Left ventricle myocardium superior (tissue), 1 donor: Measurements from ENCODE around the gene SHMT2. TPM values are rescaled to one million over a fixed set of nuclear protein-coding genes. Genes with fewer than 3 reads are reported as not detected.

Experiments
- ATAC-seq: fragments of 200-7000 bp; cut with Tn5 transposase; one replicate; pipeline ENCODE4 v1.9.1; 2020; ENCODE audit warnings: mild to moderate bottlenecking, moderate library complexity
- DNase-seq: peaks from one replicate; pipeline ENCODE4 v3.0.0-alpha.2; 2020
- intact Hi-C: fragments of 100-400 bp; cut with micrococcal nuclease; formaldehyde crosslinking; loops from one replicate; pipeline ENCODE4 v1.11.0; 2022
- long read RNA-seq: library from polyadenylated mRNA; unstranded; transcript quantifications from one replicate; pipeline ENCODE4 v2.0.0, GENCODE V29; 2021
- total RNA-seq: library from RNA; stranded (reverse); fragmentation: NEBNext Ultra II Directional; extraction: Animal tissue kit (Norgen Biotek cat#: 25700); gene quantifications from one replicate; pipeline ENCODE4 v1.2.1, GENCODE V29; 2021
- donor health status: DM: no; HTN: yes; CAD: no; lungs with severe emphysema.

The SHMT2 gene
- 33.4 TPM for total RNA-seq
- long read RNA-seq, transcript SHMT2-201 (12 exons, 2,537 nt): major isoform, 48 of 63 reads
- long read RNA-seq, partial matches to known transcripts: 12 of 63 reads
- long read RNA-seq, other reads (novel, unspliced or antisense): 3 of 63 reads

GRCh38 chr12:57229634-57230380, at the start of gene SHMT2:
SHMT2 (plus strand) TSS chr12:57229711; CDS start chr12:57229779, 68 bp downstream.
- intact Hi-C loops: no loop called here
- DNase-seq (peak; percentile 94), ATAC-seq (peak; percentile 86)

GRCh38 chr12:57180321-57180989, 49.1 kb upstream of the SHMT2 start:
- intact Hi-C loops: no loop called here

GRCh38 chr12:57181072-57181471, 48.4 kb upstream of the SHMT2 start:
- intact Hi-C loops: no loop called here
- DNase-seq (no peak), ATAC-seq (no peak)

More at GRCh38 chr12:57180321-57180989, 49.1 kb upstream of the SHMT2 start:
- ATAC-seq (no peak), DNase-seq (no peak)

- intact Hi-C loops: loop anchor here (2.0 kb wide), 1 partner anchor 53 kb away; the partner anchor contains the start of gene LRP1
- no peak for ATAC-seq
- DNase-seq: no peak
Measured at GRCh38 chr12:57181561-57182155, 47.9 kb upstream of the SHMT2 start.

- ATAC-seq (peak; percentile 83), DNase-seq (peak; percentile 81)
- intact Hi-C loops: loop anchor here (2.0 kb wide), 1 partner anchor 54 kb away; the partner anchor contains the start of gene LRP1
Measured at GRCh38 chr12:57182918-57183575, 46.5 kb upstream of the SHMT2 start.

- intact Hi-C loops: loop anchor here (2.0 kb wide), 1 partner anchor 55 kb away; the partner anchor contains the start of gene LRP1
- ATAC-seq (no peak), DNase-seq (no peak)
Measured at GRCh38 chr12:57183939-57184725, 45.4 kb upstream of the SHMT2 start.

- no peak for DNase-seq
- ATAC-seq: no peak
- intact Hi-C loops: no loop called here
Measured at GRCh38 chr12:57185403-57185802, 44.1 kb upstream of the SHMT2 start.

- no peak for ATAC-seq
- DNase-seq: no peak
- intact Hi-C loops: no loop called here
Measured at GRCh38 chr12:57185906-57186508, 43.5 kb upstream of the SHMT2 start.

- intact Hi-C loops: no loop called here
- no peak for ATAC-seq
Measured at GRCh38 chr12:57187222-57188089, 42.1 kb upstream of the SHMT2 start.

GRCh38 chr12:57188090-57188425, 41.5 kb upstream of the SHMT2 start:
- no peak for DNase-seq
- intact Hi-C loops: no loop called here
- no peak for ATAC-seq

More at GRCh38 chr12:57187222-57188089, 42.1 kb upstream of the SHMT2 start:
- DNase-seq: no peak

- DNase-seq: no peak
- ATAC-seq: peak; percentile 73
- intact Hi-C loops: no loop called here
Measured at GRCh38 chr12:57190037-57190436, 39.5 kb upstream of the SHMT2 start.

- no peak for ATAC-seq
Measured at GRCh38 chr12:57190821-57191220, 38.7 kb upstream of the SHMT2 start.

GRCh38 chr12:57191410-57191809, 38.1 kb upstream of the SHMT2 start:
- DNase-seq: no peak
- no peak for ATAC-seq
- intact Hi-C loops: no loop called here

More at GRCh38 chr12:57190821-57191220, 38.7 kb upstream of the SHMT2 start:
- DNase-seq: no peak
- intact Hi-C loops: no loop called here

- intact Hi-C loops: no loop called here
- ATAC-seq: no peak
- no peak for DNase-seq
Measured at GRCh38 chr12:57192920-57193319, 36.6 kb upstream of the SHMT2 start.

- intact Hi-C loops: no loop called here
- no peak for ATAC-seq
- no peak for DNase-seq
Measured at GRCh38 chr12:57193706-57194245, 35.7 kb upstream of the SHMT2 start.

GRCh38 chr12:57194253-57194652, 35.3 kb upstream of the SHMT2 start:
- intact Hi-C loops: no loop called here
- DNase-seq (no peak), ATAC-seq (no peak)

- ATAC-seq: no peak
- intact Hi-C loops: no loop called here
- DNase-seq: no peak
Measured at GRCh38 chr12:57195186-57195585, 34.3 kb upstream of the SHMT2 start.
